Keratinocyte (primary cell): ENCODE results near the gene ZNF77.

Experiments used
- EZH2 ChIP-seq: IDR thresholded peaks from one replicate; pipeline ENCODE4 v1.6.1; 2012; ENCODE audit warnings: inconsistent platforms, mild to moderate bottlenecking, low read length, moderate library complexity
- TF ChIP-seq, protein P1 (sequence below), 3 experiments: IDR thresholded peaks in 1 of 3; conservative IDR thresholded peaks in 1 of 3; optimal IDR thresholded peaks in 1 of 3; 2 replicates in 2 of 3; 3 replicates in 1 of 3; pipeline versions ENCODE3 to v1.5.1; 2011; ENCODE audit warnings: low read length in 3 of 3, mild to moderate bottlenecking in 3 of 3, moderate library complexity in 2 of 3, control low read depth in 1 of 3, inconsistent platforms in 1 of 3; ENCODE audit not compliant: insufficient read depth in 2 of 3; ENCODE audit errors: extremely low read depth in 1 of 3

GRCh38 chr19:2942928-2943640, 1.7 kb downstream of the ZNF77 start:
- no peak for TF ChIP-seq EZH2
- TF ChIP-seq, protein P1, sequence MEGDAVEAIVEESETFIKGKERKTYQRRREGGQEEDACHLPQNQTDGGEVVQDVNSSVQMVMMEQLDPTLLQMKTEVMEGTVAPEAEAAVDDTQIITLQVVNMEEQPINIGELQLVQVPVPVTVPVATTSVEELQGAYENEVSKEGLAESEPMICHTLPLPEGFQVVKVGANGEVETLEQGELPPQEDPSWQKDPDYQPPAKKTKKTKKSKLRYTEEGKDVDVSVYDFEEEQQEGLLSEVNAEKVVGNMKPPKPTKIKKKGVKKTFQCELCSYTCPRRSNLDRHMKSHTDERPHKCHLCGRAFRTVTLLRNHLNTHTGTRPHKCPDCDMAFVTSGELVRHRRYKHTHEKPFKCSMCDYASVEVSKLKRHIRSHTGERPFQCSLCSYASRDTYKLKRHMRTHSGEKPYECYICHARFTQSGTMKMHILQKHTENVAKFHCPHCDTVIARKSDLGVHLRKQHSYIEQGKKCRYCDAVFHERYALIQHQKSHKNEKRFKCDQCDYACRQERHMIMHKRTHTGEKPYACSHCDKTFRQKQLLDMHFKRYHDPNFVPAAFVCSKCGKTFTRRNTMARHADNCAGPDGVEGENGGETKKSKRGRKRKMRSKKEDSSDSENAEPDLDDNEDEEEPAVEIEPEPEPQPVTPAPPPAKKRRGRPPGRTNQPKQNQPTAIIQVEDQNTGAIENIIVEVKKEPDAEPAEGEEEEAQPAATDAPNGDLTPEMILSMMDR (optimal IDR thresholded peaks at IDR 0.05 in 1 of 3, IDR thresholded peaks at IDR 0.05 in 1 of 3, conservative IDR thresholded peaks at IDR 0.05 in 1 of 3; ENCODE audit: extremely low read depth in 1 of 3, insufficient read depth in 2 of 3, low read length in 3 of 3) = no peak
